DOHH2 (cell line): ENCODE data around the gene FMNL2.

Experiments
- H3F3A ChIP-seq: fragments of 200-600 bp; sonication (generic), shearing (Covaris generic); 2 replicates; pipeline ENCODE4 v1.6.0; 2016; ENCODE audit warnings: antibody characterized with exemption, mild to moderate bottlenecking; ENCODE audit not compliant: control insufficient read depth, insufficient read depth
- H3K27ac ChIP-seq: fragments of 200-600 bp; sonication (generic); 2 replicates; pipeline ENCODE4 v1.5.1; 2014; ENCODE audit warnings: low read depth, mild to moderate bottlenecking, low read length, moderate library complexity
- H3K27me3 ChIP-seq: fragments of 200-600 bp; sonication (generic); 2 replicates; pipeline ENCODE4 v1.6.1; 2014; ENCODE audit warnings: mild to moderate bottlenecking, low read length, mixed read lengths; ENCODE audit not compliant: control insufficient read depth
- H3K36me3 ChIP-seq: fragments of 200-600 bp; sonication (generic); 2 replicates; pipeline ENCODE4 v1.6.1; 2014; ENCODE audit warnings: mild to moderate bottlenecking, low read length, moderate library complexity, mixed read lengths; ENCODE audit not compliant: control insufficient read depth
- H3K4me1 ChIP-seq: fragments of 200-600 bp; sonication (generic); 2 replicates; pipeline ENCODE4 v1.6.1; 2014; ENCODE audit warnings: mild to moderate bottlenecking, low read length, mixed read lengths; ENCODE audit not compliant: control insufficient read depth
- H3K4me2 ChIP-seq: fragments of 200-600 bp; sonication (generic); 2 replicates; pipeline ENCODE4 v1.6.0; 2014; ENCODE audit warnings: mild to moderate bottlenecking, low read length, moderate library complexity
- H3K4me3 ChIP-seq: fragments of 200-600 bp; sonication (generic); 2 replicates; pipeline ENCODE4 v1.5.1; 2014; ENCODE audit warnings: mild to moderate bottlenecking, low read length, mixed read lengths
- H3K79me2 ChIP-seq: fragments of 200-600 bp; sonication (generic); 2 replicates; pipeline ENCODE4 v1.6.1; 2014; ENCODE audit warnings: mild to moderate bottlenecking, low read length, mixed read lengths; ENCODE audit not compliant: control insufficient read depth
- H3K9me2 ChIP-seq: fragments of 200-600 bp; sonication (generic); replicated peaks from 2 replicates; pipeline ENCODE4 v1.6.1; 2014; ENCODE audit warnings: mild to moderate bottlenecking, low read length, mixed read lengths; ENCODE audit not compliant: control insufficient read depth
- H3K9me3 ChIP-seq: fragments of 200-600 bp; sonication (generic); 2 replicates; pipeline ENCODE4 v1.6.1; 2014; ENCODE audit warnings: antibody characterized with exemption, low read length, mixed read lengths; ENCODE audit not compliant: control insufficient read depth, insufficient read depth
- H4K20me1 ChIP-seq: fragments of 200-600 bp; sonication (generic); 2 replicates; pipeline ENCODE4 v1.6.0; 2014; ENCODE audit warnings: low read depth, mild to moderate bottlenecking, antibody characterized with exemption, low read length, moderate library complexity; ENCODE audit not compliant: control insufficient read depth, insufficient read depth
- CTCF ChIP-seq: fragments of 200-600 bp; sonication (generic); IDR thresholded peaks from one replicate; pipeline ENCODE4 v1.5.1; 2014; ENCODE audit warnings: antibody characterized with exemption, mild to moderate bottlenecking, low read depth, low read length; ENCODE audit not compliant: poor library complexity, severe bottlenecking
- EZH2phosphoT487 ChIP-seq: fragments of 200-600 bp; sonication (generic); IDR thresholded peaks from 2 replicates; pipeline ENCODE4 v1.6.1; 2017; ENCODE audit warnings: borderline replicate concordance, mild to moderate bottlenecking, antibody characterized with exemption, low read length, moderate library complexity, mixed read lengths

Gene FMNL2

GRCh38 chr2:152370783-152371182, 35.8 kb downstream of the FMNL2 start:
- Histone ChIP-seq H3K79me2 (no peaks in the 10 kb centered on the region), H3K27ac (no peak overlapping the region), H3K36me3 (no peaks in the 10 kb centered on the region), H3K27me3 (no peaks in the 10 kb centered on the region), H3K4me3 (no peak overlapping the region), H3K9me2 (no peaks in the 10 kb centered on the region), H3K4me1 (no peaks in the 10 kb centered on the region), H4K20me1 (no peaks in the 10 kb centered on the region), H3F3A (no peaks in the 10 kb centered on the region), H3K4me2 (no peak overlapping the region), H3K9me3 (no peaks in the 10 kb centered on the region; the same call in 1 of the 2 replicates)
- TF ChIP-seq EZH2phosphoT487 = no peak
- no peak for TF ChIP-seq CTCF

- Histone ChIP-seq H3F3A (no peaks in the 10 kb centered on the region), H3K4me3 (no peak overlapping the region), H3K4me1 (no peaks in the 10 kb centered on the region), H3K79me2 (no peaks in the 10 kb centered on the region), H3K27me3 (no peaks in the 10 kb centered on the region), H3K9me3 (no peaks in the 10 kb centered on the region; the same call in 1 of the 2 replicates), H3K27ac (no peak overlapping the region), H3K4me2 (no peak overlapping the region), H4K20me1 (no peaks in the 10 kb centered on the region), H3K9me2 (no peaks in the 10 kb centered on the region), H3K36me3 (no peaks in the 10 kb centered on the region)
- TF ChIP-seq CTCF = no peak
- TF ChIP-seq EZH2phosphoT487 = no peak
These were observed 37.5 kb downstream of the FMNL2 start for GRCh38 chr2:152372438-152372984.

- Histone ChIP-seq H3K27me3 (no peaks in the 10 kb centered on the region), H3K4me3 (no peak overlapping the region), H3K4me2 (no peak overlapping the region), H3K4me1 (no peaks in the 10 kb centered on the region), H3K27ac (no peak overlapping the region), H4K20me1 (no peaks in the 10 kb centered on the region), H3F3A (no peaks in the 10 kb centered on the region), H3K79me2 (no peaks in the 10 kb centered on the region), H3K9me3 (no peaks in the 10 kb centered on the region), H3K36me3 (no peaks in the 10 kb centered on the region), H3K9me2 (no peaks in the 10 kb centered on the region)
- TF ChIP-seq EZH2phosphoT487 (no peak), CTCF (no peak)
These were observed 40.2 kb downstream of the FMNL2 start for GRCh38 chr2:152375174-152375573.
